HepG2 (cell line): Measurements from ENCODE around the gene ACTN3. TPM values are rescaled to one million over a fixed set of nuclear protein-coding genes. Genes with fewer than 3 reads are reported as not detected.

ENCODE experiments used
- E2F2 ChIP-seq: sonication (generic); formaldehyde crosslinking; IDR thresholded peaks from 2 replicates; pipeline ENCODE4 v1.4.0; 2020; ENCODE audit warnings: missing genetic modification reagents, borderline replicate concordance
- GLI4 ChIP-seq: sonication (generic); formaldehyde crosslinking; IDR thresholded peaks from 2 replicates; pipeline ENCODE4 v1.5.1; 2020; ENCODE audit warnings: missing genetic modification reagents, mild to moderate bottlenecking, moderate library complexity, borderline replicate concordance
- HNF1B ChIP-seq: sonication (generic); formaldehyde crosslinking; IDR thresholded peaks from 2 replicates; pipeline ENCODE4 v1.5.1; 2020; ENCODE audit warnings: mild to moderate bottlenecking, moderate library complexity, missing genetic modification reagents
- HNRNPL ChIP-seq: fragments of 200-400 bp; formaldehyde crosslinking; IDR thresholded peaks from 2 replicates; pipeline ENCODE4 v1.6.1; 2017; ENCODE audit warnings: mild to moderate bottlenecking, low read depth, low read length
- IKZF1 ChIP-seq: fragments of 450-650 bp; IDR thresholded peaks from 2 replicates; pipeline ENCODE4 v1.7.1; 2016
- JDP2 ChIP-seq: sonication (generic); formaldehyde crosslinking; IDR thresholded peaks from 2 replicates; pipeline ENCODE4 v1.8.1; 2022; ENCODE audit warnings: missing genetic modification reagents, borderline replicate concordance
- KDM2A ChIP-seq: sonication (generic); formaldehyde crosslinking; IDR thresholded peaks from 2 replicates; pipeline ENCODE4 v1.4.0; 2020; ENCODE audit warnings: low read depth, missing genetic modification reagents, borderline replicate concordance
- MEIS2 ChIP-seq: sonication (generic); formaldehyde crosslinking; IDR thresholded peaks from 2 replicates; pipeline ENCODE4 v1.9.0; 2021; ENCODE audit warnings: mild to moderate bottlenecking, missing genetic modification reagents
- POLR2AphosphoS5 ChIP-seq: IDR thresholded peaks from 2 replicates; pipeline ENCODE4 v1.6.1; 2012; ENCODE audit warnings: low read depth, low read length
- SMAD9 ChIP-seq: sonication (generic); formaldehyde crosslinking; IDR thresholded peaks from 2 replicates; pipeline ENCODE4 v1.5.1; 2020; ENCODE audit warnings: mild to moderate bottlenecking, missing genetic modification reagents
- TCF12 ChIP-seq, 2 experiments: fragments of 450-650 bp in 1 of 2; sonication (generic) in 1 of 2; formaldehyde crosslinking in 1 of 2; IDR thresholded peaks; 2 replicates each; pipeline versions ENCODE4 v1.6.1 to v1.8.0; 2017 to 2022; ENCODE audit warnings: antibody characterized with exemption in 1 of 2, mild to moderate bottlenecking in 1 of 2, missing genetic modification reagents in 1 of 2, moderate library complexity in 1 of 2
- THYN1 ChIP-seq: sonication (generic); formaldehyde crosslinking; IDR thresholded peaks from 2 replicates; pipeline ENCODE4 v1.8.1; 2023; ENCODE audit warnings: low read depth, mild to moderate bottlenecking, moderate library complexity, missing genetic modification reagents, borderline replicate concordance
- ZNF224 ChIP-seq: sonication (generic); formaldehyde crosslinking; IDR thresholded peaks from 2 replicates; pipeline ENCODE4 v1.5.0; 2020; ENCODE audit warnings: mild to moderate bottlenecking, missing genetic modification reagents
- ZNF281 ChIP-seq: sonication (generic); formaldehyde crosslinking; IDR thresholded peaks from 2 replicates; pipeline ENCODE4 v1.4.0; 2020; ENCODE audit warnings: missing genetic modification reagents, borderline replicate concordance
- ZNF383 ChIP-seq: sonication (generic); formaldehyde crosslinking; IDR thresholded peaks from 2 replicates; pipeline ENCODE4 v1.4.0; 2020; ENCODE audit warnings: missing genetic modification reagents, mild to moderate bottlenecking, borderline replicate concordance
- ZNF556 ChIP-seq: sonication (generic); formaldehyde crosslinking; IDR thresholded peaks from 2 replicates; pipeline ENCODE4 v1.4.0; 2020; ENCODE audit warnings: mild to moderate bottlenecking, missing genetic modification reagents, borderline replicate concordance
- ZNF558 ChIP-seq: sonication (generic); formaldehyde crosslinking; IDR thresholded peaks from 2 replicates; pipeline ENCODE4 v1.9.0; 2022; ENCODE audit warnings: mild to moderate bottlenecking, missing genetic modification reagents, borderline replicate concordance
- ZNF672 ChIP-seq: sonication (generic); formaldehyde crosslinking; IDR thresholded peaks from 2 replicates; pipeline ENCODE4 v1.8.1; 2022; ENCODE audit warnings: missing genetic modification reagents
- ZNF687 ChIP-seq: sonication (generic); formaldehyde crosslinking; IDR thresholded peaks from 2 replicates; pipeline ENCODE4 v1.5.1; 2020; ENCODE audit warnings: mild to moderate bottlenecking, missing genetic modification reagents, moderate library complexity
- ZNF891 ChIP-seq: sonication (generic); formaldehyde crosslinking; IDR thresholded peaks from 2 replicates; pipeline ENCODE4 v1.5.0; 2020; ENCODE audit warnings: mild to moderate bottlenecking, missing genetic modification reagents
- polyA plus RNA-seq, 8 experiments: library from polyadenylated mRNA; depleted of rRNA in 3 of 8; stranded (reverse) in 7 of 8; unstranded in 1 of 8; fragments of >200 nt; fragmentation: Illumina TruSeq in 4 of 8; extraction: Trizol in 4 of 8; gene quantifications; 2 replicates each; pipeline versions ENCODE4 v1.2.1 to v1.2.3, GENCODE V29; 2011 to 2016; ENCODE audit warnings: low read depth in 4 of 8, missing spikeins in 1 of 8, mixed read lengths in 1 of 8; ENCODE audit not compliant: insufficient read depth in 1 of 8
- total RNA-seq, 5 experiments: library from RNA; depleted of rRNA; stranded (reverse); fragments of >200 nt; fragmentation: Illumina TruSeq; extraction: Trizol; gene quantifications; 2 replicates each; pipeline ENCODE4 v1.2.3, GENCODE V29; 2016; ENCODE audit warnings: low read depth in 1 of 5

Gene ACTN3
- total and polyA plus RNA-seq, 2 of the 13 experiments (the other 11 are each of a cell fraction or from before 2014, with no cell fraction given) = 0.04 to 0.09 TPM

GRCh38 chr11:66593303-66593635 lies 46.6 kb downstream of the ACTN3 start (continued):
- TF ChIP-seq ZNF281 (0 out of 2 replicates have a peak, but pooled peaks have one; percentile 16), GLI4 (CRISPR knock-in tag) (0 out of 2 replicates have a peak, but pooled peaks have one; percentile 7), ZNF891 (CRISPR knock-in tag) (0 out of 2 replicates have a peak, but pooled peaks have one; percentile 12), ZNF672 (no peak), JDP2 (CRISPR knock-in tag) (no peak), IKZF1 (no peak), SMAD9 (CRISPR knock-in tag) (0 out of 2 replicates have a peak, but pooled peaks have one; percentile 10), HNF1B (CRISPR knock-in tag) (no peak; the same call in 1 of the 2 replicates), ZNF558 (CRISPR knock-in tag) (no peak), POLR2AphosphoS5 (no peak), ZNF687 (CRISPR knock-in tag) (no peak), E2F2 (CRISPR knock-in tag) (0 out of 2 replicates have a peak, but pooled peaks have one; percentile 6), TCF12 (IDR thresholded peaks at IDR 0.05) (no peak), TCF12 (CRISPR knock-in tag; IDR thresholded peaks at IDR 0.05) (no peak), ZNF383 (CRISPR knock-in tag) (no peak), ZNF556 (CRISPR knock-in tag) (0 out of 2 replicates have a peak, but pooled peaks have one; percentile 15), HNRNPL (0 out of 2 replicates have a peak, but pooled peaks have one; percentile 1), THYN1 (CRISPR knock-in tag) (no peak), MEIS2 (CRISPR knock-in tag) (no peak), KDM2A (CRISPR knock-in tag) (0 out of 2 replicates have a peak, but pooled peaks have one; percentile 2), ZNF224 (0 out of 2 replicates have a peak, but pooled peaks have one; percentile 81)
